Activated naive CD8-positive, alpha-beta T cell treated with anti-CD3 and anti-CD28 coated beads, Interleukin-2, amount 10 ng/mL, durations not matched to agents 7 days and 5 days (primary cell): ENCODE measurements around the gene DYRK2. TPM values are rescaled to one million over a fixed set of nuclear protein-coding genes. Genes with fewer than 3 reads are reported as not detected.

Experiments
- ATAC-seq: fragments of 150-1000 bp; cut with Tn5 transposase; one replicate; pipeline ENCODE4 v1.10.0; 2021; ENCODE audit warnings: low read depth, moderate library complexity
- POLR2A ChIA-PET: fragments of 350-600 bp; sonication (Branson Sonifier 250); formaldehyde crosslinking; loops from one replicate; lab custom pipeline; 2021; ENCODE audit warnings: antibody characterized with exemption; lab: Charles Lee
- DNase-seq: peaks from one replicate; pipeline ENCODE4 v3.0.0; 2021
- H3K27ac Mint-ChIP-seq: one replicate; pipeline ENCODE4 v1.8.0; 2022; ENCODE audit warnings: mild to moderate bottlenecking, mixed read lengths
- H3K27me3 Mint-ChIP-seq: one replicate; pipeline ENCODE4 v1.8.0; 2022; ENCODE audit warnings: mild to moderate bottlenecking, moderate library complexity, mixed read lengths
- H3K36me3 Mint-ChIP-seq: one replicate; pipeline ENCODE4 v1.8.0; 2021; ENCODE audit warnings: mild to moderate bottlenecking, mixed read lengths
- H3K4me1 Mint-ChIP-seq: one replicate; pipeline ENCODE4 v1.8.0; 2021; ENCODE audit warnings: mixed read lengths
- H3K4me3 Mint-ChIP-seq: one replicate; pipeline ENCODE4 v1.8.0; 2022; ENCODE audit warnings: mild to moderate bottlenecking, moderate library complexity, mixed read lengths
- H3K9me3 Mint-ChIP-seq: one replicate; pipeline ENCODE4 v1.8.0; 2021; ENCODE audit warnings: mixed read lengths
- total RNA-seq, 2 experiments: library from RNA; stranded (reverse); gene quantifications; one replicate each; pipeline ENCODE4 v1.2.3, GENCODE V29; 2021

The DYRK2 gene
- total RNA-seq, 2 experiments from 2014 or later = 108 to 109 TPM

GRCh38 chr12:67702136-67702535 lies 53.6 kb downstream of the DYRK2 start:
- peaks cover 2% of the 10 kb centered on the region for H3K27me3 Mint-ChIP-seq
- H3K36me3 Mint-ChIP-seq = peaks cover 6% of the 10 kb centered on the region
- peaks cover 28% of the 10 kb centered on the region for H3K4me1 Mint-ChIP-seq
- H3K27ac Mint-ChIP-seq = no peak overlapping the region
- peaks cover 4% of the 10 kb centered on the region for H3K9me3 Mint-ChIP-seq
- POLR2A ChIA-PET = no interaction called here
- H3K4me3 Mint-ChIP-seq = no peak overlapping the region
- ATAC-seq (no peak), DNase-seq (no peak)

GRCh38 chr12:67704071-67704470 lies 55.5 kb downstream of the DYRK2 start:
- no peak overlapping the region for H3K27ac Mint-ChIP-seq
- H3K27me3 Mint-ChIP-seq = peaks cover 2% of the 10 kb centered on the region
- POLR2A ChIA-PET = no interaction called here
- peaks cover 13% of the 10 kb centered on the region for H3K4me1 Mint-ChIP-seq
- H3K9me3 Mint-ChIP-seq = peaks cover 4% of the 10 kb centered on the region
- H3K36me3 Mint-ChIP-seq = peaks cover 6% of the 10 kb centered on the region
- no peak for ATAC-seq
- no peak for DNase-seq
- H3K4me3 Mint-ChIP-seq = no peak overlapping the region

DNA sequence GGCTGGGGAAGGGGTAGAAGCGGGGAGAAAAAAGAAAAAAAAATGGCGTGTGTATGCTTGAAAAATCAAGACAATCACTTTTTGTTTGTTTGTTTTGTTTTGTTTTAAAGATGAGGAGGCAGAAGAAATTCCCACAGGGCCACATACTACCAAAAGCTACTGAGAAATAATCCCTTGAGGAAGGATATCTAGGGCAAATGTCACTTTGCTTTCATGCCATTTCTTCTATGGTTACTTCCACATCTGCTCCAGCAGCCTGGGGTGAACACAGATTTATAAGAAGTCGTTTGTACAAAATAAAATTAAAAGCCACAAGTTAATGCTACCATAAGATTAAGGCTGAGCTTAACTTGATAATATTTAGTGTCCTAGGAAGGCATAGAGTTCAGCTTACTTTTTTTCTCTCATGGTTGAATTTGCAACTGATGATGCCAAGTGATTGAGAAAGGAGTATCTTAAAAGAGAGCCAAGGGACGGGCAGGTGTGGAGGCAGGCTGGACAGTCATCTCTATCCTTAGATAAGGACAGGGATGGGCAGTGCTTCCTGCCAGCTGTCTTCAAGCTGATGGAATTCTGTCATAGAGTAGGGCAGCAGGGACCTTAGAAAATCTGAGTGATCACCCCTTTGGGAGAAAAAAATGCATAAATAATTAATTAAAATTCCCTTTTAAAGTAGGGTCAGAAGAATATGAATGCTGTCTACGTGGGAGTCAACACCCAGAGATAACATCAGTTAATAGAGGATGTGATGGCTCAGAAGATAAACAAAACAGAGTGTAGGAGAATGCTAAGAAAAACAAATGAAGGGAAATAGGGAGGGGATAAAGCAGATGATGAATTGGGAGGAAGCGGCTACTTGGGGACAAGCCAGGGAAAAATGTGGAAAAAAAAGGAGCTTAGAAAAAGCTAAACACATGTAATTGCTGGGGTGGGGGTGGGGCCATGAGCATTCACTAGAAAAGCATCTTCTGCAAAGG lies 57.1 kb downstream of the DYRK2 start:
- H3K27ac Mint-ChIP-seq = no peak overlapping the region
- H3K9me3 Mint-ChIP-seq = peaks cover 4% of the 10 kb centered on the region
- H3K4me3 Mint-ChIP-seq = no peak overlapping the region
- ATAC-seq (no peak), DNase-seq (no peak)
- peaks cover 2% of the 10 kb centered on the region for H3K27me3 Mint-ChIP-seq
- POLR2A ChIA-PET = no interaction called here
- H3K36me3 Mint-ChIP-seq = peaks cover 5% of the 10 kb centered on the region
- H3K4me1 Mint-ChIP-seq = peaks cover 2% of the 10 kb centered on the region

- no peak overlapping the region for H3K4me3 Mint-ChIP-seq
- no peak for ATAC-seq
- H3K4me1 Mint-ChIP-seq = peaks cover 1% of the 10 kb centered on the region
- H3K27ac Mint-ChIP-seq = no peak overlapping the region
- POLR2A ChIA-PET = no interaction called here
- no peaks in the 10 kb centered on the region for H3K36me3 Mint-ChIP-seq
- H3K27me3 Mint-ChIP-seq = peaks cover 2% of the 10 kb centered on the region
- no peak for DNase-seq
- no peaks in the 10 kb centered on the region for H3K9me3 Mint-ChIP-seq
Measured at GRCh38 chr12:67709367-67709954, 60.9 kb downstream of the DYRK2 start.

DNA sequence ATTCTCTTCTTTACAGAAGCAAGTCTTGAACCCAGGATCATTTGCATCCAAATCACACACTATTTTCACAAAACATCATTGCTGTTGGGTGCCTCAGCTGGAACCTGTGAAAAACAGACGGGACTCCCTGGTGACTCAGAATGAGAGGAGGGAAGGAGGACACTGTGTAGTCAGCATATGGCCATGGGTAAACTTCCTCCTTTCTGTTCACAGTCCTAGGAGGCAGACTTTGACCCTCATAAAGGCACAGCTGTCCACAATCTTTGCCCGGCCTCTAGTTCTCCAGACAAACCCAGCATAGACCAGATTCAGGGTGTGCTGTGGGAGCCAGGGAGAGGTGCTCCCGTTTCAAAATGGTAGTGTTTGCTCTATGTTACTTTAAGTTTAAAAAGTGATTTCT lies 62.0 kb downstream of the DYRK2 start:
- no peaks in the 10 kb centered on the region for H3K27me3 Mint-ChIP-seq
- no peak for ATAC-seq
- H3K27ac Mint-ChIP-seq = no peak overlapping the region
- H3K9me3 Mint-ChIP-seq = no peaks in the 10 kb centered on the region
- POLR2A ChIA-PET = interaction anchor here (1.5 kb wide), 1 partner anchor 442 kb away, joined by 4 read pairs; the partner anchor contains the start of gene CAND1
- H3K36me3 Mint-ChIP-seq = no peaks in the 10 kb centered on the region
- no peak for DNase-seq
- peaks cover 1% of the 10 kb centered on the region for H3K4me1 Mint-ChIP-seq
- H3K4me3 Mint-ChIP-seq = no peak overlapping the region

- no peak overlapping the region for H3K27ac Mint-ChIP-seq
- H3K36me3 Mint-ChIP-seq = no peaks in the 10 kb centered on the region
- POLR2A ChIA-PET = interaction anchor here (1.5 kb wide), 1 partner anchor 443 kb away, joined by 4 read pairs; the partner anchor contains the start of gene CAND1
- no peak overlapping the region for H3K4me3 Mint-ChIP-seq
- H3K27me3 Mint-ChIP-seq = no peaks in the 10 kb centered on the region
- no peaks in the 10 kb centered on the region for H3K4me1 Mint-ChIP-seq
- no peaks in the 10 kb centered on the region for H3K9me3 Mint-ChIP-seq
- ATAC-seq (no peak), DNase-seq (no peak)
Measured at GRCh38 chr12:67712011-67712410, 63.5 kb downstream of the DYRK2 start.

GRCh38 chr12:67714648-67715047 lies 66.1 kb downstream of the DYRK2 start:
- no peaks in the 10 kb centered on the region for H3K27me3 Mint-ChIP-seq
- H3K36me3 Mint-ChIP-seq = no peaks in the 10 kb centered on the region
- peaks cover 3% of the 10 kb centered on the region for H3K9me3 Mint-ChIP-seq
- H3K4me1 Mint-ChIP-seq = no peaks in the 10 kb centered on the region
- H3K27ac Mint-ChIP-seq = no peak overlapping the region
- no peak for DNase-seq
- H3K4me3 Mint-ChIP-seq = no peak overlapping the region
- POLR2A ChIA-PET = no interaction called here
- no peak for ATAC-seq
